ENCODE results near the gene GPC5. TPM values are rescaled to one million over a fixed set of nuclear protein-coding genes. Genes with fewer than 3 reads are reported as not detected.

Gene GPC5
- total RNA-seq, 4 donors from 2014 or later: 0.24 to 30.8 (median 1.8) TPM; not detected in 1

DNA sequence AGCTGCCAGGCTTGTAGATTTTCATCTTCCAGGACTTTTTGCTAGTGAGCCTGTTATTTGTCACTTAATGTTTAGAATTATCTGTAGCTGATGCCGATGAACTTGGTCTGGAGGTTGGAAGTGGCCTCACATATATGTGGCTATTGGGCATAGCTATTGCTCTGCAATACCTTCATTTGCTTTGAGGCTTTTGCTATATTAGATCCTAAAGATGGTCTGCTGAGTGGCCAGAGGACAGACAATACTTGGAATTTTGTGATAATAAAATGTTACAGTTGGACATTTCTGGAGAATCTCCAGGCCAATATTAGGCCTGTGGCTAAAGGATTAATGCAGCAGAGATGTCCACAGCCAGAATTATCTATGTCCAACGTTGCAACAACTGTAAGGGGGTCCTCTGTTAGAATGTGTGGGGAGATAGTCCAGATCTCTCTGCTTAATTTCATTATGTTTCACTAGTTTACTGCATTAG is 222.3 kb downstream of the GPC5 start:
- no peak for DNase-seq
- no peaks in the 10 kb centered on the region for H3K27me3 ChIP-seq
- no peak overlapping the region for H3K27ac ChIP-seq
- H3K9me3 ChIP-seq: no peaks in the 10 kb centered on the region
- H3K4me1 ChIP-seq: no peaks in the 10 kb centered on the region
- TF ChIP-seq, protein P1, sequence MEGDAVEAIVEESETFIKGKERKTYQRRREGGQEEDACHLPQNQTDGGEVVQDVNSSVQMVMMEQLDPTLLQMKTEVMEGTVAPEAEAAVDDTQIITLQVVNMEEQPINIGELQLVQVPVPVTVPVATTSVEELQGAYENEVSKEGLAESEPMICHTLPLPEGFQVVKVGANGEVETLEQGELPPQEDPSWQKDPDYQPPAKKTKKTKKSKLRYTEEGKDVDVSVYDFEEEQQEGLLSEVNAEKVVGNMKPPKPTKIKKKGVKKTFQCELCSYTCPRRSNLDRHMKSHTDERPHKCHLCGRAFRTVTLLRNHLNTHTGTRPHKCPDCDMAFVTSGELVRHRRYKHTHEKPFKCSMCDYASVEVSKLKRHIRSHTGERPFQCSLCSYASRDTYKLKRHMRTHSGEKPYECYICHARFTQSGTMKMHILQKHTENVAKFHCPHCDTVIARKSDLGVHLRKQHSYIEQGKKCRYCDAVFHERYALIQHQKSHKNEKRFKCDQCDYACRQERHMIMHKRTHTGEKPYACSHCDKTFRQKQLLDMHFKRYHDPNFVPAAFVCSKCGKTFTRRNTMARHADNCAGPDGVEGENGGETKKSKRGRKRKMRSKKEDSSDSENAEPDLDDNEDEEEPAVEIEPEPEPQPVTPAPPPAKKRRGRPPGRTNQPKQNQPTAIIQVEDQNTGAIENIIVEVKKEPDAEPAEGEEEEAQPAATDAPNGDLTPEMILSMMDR (IDR thresholded peaks at IDR 0.05): no peak
- TF ChIP-seq POLR2A (IDR thresholded peaks at IDR 0.05): no peak
- no peaks in the 10 kb centered on the region for H3K36me3 ChIP-seq
- intact Hi-C loops (cut with DNase I; ENCODE audit: low total_unique reads): no loop called here
- no peak overlapping the region for H3K4me3 ChIP-seq

DNA sequence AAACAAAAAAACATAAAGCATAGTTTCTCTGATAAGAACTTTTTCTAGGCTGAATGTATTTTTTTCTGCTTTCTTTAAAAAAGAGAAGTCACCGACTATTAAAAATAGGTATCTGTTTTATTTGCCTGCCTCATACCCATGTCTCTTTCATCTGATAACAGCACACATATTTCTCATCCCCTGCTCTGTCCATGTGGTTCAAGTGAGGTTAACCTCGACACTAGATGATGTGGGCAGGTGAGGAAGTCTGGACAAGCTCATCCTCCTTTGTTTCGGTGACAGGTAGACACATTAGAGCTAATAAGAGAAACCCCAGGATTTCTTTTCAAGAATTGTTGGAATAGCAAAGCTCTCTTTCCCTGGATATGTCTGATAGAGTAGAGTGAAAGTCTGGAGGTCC is 222.7 kb downstream of the GPC5 start:
- H3K27ac ChIP-seq: no peak overlapping the region
- H3K36me3 ChIP-seq: no peaks in the 10 kb centered on the region
- no peak for DNase-seq
- no peak overlapping the region for H3K4me3 ChIP-seq
- no peaks in the 10 kb centered on the region for H3K27me3 ChIP-seq
- no peaks in the 10 kb centered on the region for H3K9me3 ChIP-seq
- H3K4me1 ChIP-seq: no peaks in the 10 kb centered on the region
- intact Hi-C loops (cut with DNase I; ENCODE audit: low total_unique reads): no loop called here
- TF ChIP-seq POLR2A (IDR thresholded peaks at IDR 0.05): no peak
- TF ChIP-seq, protein P1 (IDR thresholded peaks at IDR 0.05): no peak

DNA sequence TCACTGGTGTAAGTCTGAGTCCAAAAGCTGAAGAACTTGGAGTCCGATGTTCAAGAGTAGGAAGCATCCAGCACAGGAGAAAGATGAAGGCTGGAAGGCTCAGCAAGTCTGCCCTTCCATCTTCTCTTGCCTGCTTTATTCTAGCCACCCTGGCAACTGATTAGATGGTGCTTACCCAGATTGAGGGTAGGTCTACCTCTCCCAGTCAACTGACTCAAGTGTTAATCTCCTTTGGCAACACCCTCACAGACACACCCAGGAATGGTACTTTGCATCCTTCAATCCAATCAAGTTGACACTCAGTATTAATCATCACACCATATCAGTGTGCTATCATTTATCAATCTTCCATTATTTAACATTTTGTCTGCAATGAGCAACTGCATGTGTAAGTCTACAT is 223.5 kb downstream of the GPC5 start:
- intact Hi-C loops (cut with DNase I; ENCODE audit: low total_unique reads): no loop called here
- TF ChIP-seq, protein P1 (IDR thresholded peaks at IDR 0.05): no peak
- no peak for TF ChIP-seq POLR2A (IDR thresholded peaks at IDR 0.05)
- no peak overlapping the region for H3K4me3 ChIP-seq
- no peaks in the 10 kb centered on the region for H3K27me3 ChIP-seq
- no peaks in the 10 kb centered on the region for H3K36me3 ChIP-seq
- H3K9me3 ChIP-seq: no peaks in the 10 kb centered on the region
- DNase-seq: no peak
- no peak overlapping the region for H3K27ac ChIP-seq
- H3K4me1 ChIP-seq: no peaks in the 10 kb centered on the region

DNA sequence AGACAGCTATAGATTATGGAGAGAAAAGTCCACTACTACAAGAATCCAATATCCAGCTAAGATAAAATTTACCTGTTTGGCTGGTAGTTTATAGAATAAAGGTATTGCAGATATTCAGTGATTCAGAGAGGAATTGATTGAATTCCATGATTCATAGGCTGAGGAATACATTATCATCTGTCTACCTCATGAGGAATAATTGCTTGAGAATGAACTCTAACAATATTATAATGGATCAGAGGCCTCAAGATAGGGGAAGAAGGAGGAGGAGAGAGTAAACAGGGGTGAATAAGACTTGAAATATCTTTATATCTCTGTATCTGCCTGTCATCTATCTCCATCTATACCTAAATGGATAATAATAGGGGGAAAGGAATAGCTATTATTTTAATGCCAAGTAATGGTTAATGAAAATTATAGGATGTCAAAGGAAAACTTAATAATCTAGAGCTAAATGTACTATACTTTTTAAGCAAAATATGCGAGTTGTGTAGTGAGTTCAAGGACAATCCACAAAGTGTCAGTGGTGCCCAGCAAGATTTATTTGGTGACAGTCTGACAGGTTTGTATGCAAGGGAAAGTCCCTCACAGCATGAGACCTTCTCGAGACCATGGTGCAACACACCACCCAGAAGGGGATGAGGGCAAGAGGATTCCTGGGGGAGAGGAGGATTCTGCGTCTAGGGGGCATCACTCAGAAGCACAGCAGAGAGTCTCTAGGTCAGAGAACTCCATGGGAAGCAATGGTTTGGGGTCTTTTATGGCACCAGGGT is 224.5 kb downstream of the GPC5 start:
- Histone ChIP-seq H3K36me3 (no peaks in the 10 kb centered on the region), H3K4me1 (no peaks in the 10 kb centered on the region), H3K27ac (no peak overlapping the region), H3K9me3 (no peaks in the 10 kb centered on the region), H3K27me3 (no peaks in the 10 kb centered on the region), H3K4me3 (no peak overlapping the region)
- intact Hi-C loops (cut with DNase I; ENCODE audit: low total_unique reads): no loop called here
- TF ChIP-seq, protein P1 (IDR thresholded peaks at IDR 0.05): no peak
- TF ChIP-seq POLR2A (IDR thresholded peaks at IDR 0.05): no peak
- DNase-seq: no peak

DNA sequence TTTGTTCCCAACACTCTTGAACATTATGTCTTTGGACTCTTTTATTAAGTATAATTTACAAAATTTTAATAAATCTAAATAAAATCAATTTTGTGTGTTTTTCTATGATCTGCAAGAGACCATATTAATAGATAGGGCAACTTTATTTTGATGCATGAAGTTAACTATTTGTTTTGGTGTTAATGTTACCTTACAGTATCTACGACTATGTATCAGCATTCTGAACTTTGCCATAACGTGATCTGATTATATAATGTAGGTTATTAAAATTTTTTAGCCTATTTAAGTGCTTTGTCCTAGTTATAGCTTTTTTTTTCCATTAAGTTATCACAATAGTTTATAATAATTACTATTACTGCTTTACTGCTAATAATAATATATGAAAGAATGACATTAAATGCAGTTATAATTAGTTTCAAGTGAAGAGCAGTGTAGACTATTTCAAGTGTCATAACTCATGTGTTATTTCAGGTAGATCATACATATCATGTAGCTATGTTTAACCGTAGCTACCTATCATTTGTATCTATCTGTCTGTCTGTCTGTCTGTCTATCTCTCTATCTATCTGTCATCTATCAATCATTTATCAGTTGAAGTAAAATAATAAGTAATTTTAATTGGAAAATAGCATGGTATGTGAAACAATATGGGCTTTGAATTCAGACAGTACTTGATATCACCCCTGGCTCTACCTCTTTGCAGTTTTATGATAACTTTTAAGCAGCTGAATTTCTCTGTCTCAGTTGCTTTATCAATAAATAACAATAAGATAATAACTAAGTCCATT is 229.7 kb downstream of the GPC5 start:
- H3K27ac ChIP-seq: no peak overlapping the region
- no peak overlapping the region for H3K4me3 ChIP-seq

More for the DNA sequence above, 229.7 kb downstream of the GPC5 start:
- DNase-seq: no peak
- intact Hi-C loops (cut with DNase I; ENCODE audit: low total_unique reads): no loop called here
- H3K9me3 ChIP-seq: no peaks in the 10 kb centered on the region
- TF ChIP-seq, protein P1 (IDR thresholded peaks at IDR 0.05): no peak
- TF ChIP-seq POLR2A (IDR thresholded peaks at IDR 0.05): no peak
- no peaks in the 10 kb centered on the region for H3K36me3 ChIP-seq
- no peaks in the 10 kb centered on the region for H3K27me3 ChIP-seq
- no peaks in the 10 kb centered on the region for H3K4me1 ChIP-seq

Data from uterus (tissue), 4 donors.